CD14-positive monocyte (primary cell): ENCODE measurements around the gene RYK. TPM values are rescaled to one million over a fixed set of nuclear protein-coding genes. Genes with fewer than 3 reads are reported as not detected.

Experiments
- DNase-seq, 3 donors: peaks; one replicate each; pipeline ENCODE4 v3.0.0-alpha.2; 2011 to 2022
- H2AFZ ChIP-seq: 2 replicates; pipeline ENCODE4 v1.6.0; 2012; ENCODE audit warnings: mild to moderate bottlenecking, low read depth, low read length, inconsistent platforms; ENCODE audit not compliant: insufficient read depth, poor library complexity, severe bottlenecking
- H3K27ac ChIP-seq, 2 donors: 1 replicate in 1 of 2; 2 replicates in 1 of 2; pipeline ENCODE4 v1.5.1; 2012 to 2013; ENCODE audit warnings: low read length in 2 of 2, control low read depth in 1 of 2, inconsistent platforms in 1 of 2, low read depth in 1 of 2, mild to moderate bottlenecking in 1 of 2
- H3K27me3 ChIP-seq, 2 donors: one replicate each; pipeline versions ENCODE4 v1.6.0 to v1.6.1; 2011 to 2013; ENCODE audit warnings: low read length in 2 of 2; ENCODE audit not compliant: control insufficient read depth in 2 of 2, insufficient read depth in 2 of 2
- H3K36me3 ChIP-seq, 2 donors: replicated peaks in 1 of 2; 1 replicate in 1 of 2; 2 replicates in 1 of 2; pipeline versions ENCODE4 v1.5.1 to v1.6.1; 2012 to 2013; ENCODE audit warnings: low read length in 2 of 2, control low read depth in 1 of 2, inconsistent platforms in 1 of 2, mild to moderate bottlenecking in 1 of 2; ENCODE audit not compliant: insufficient read depth in 2 of 2, control insufficient read depth in 1 of 2
- H3K4me1 ChIP-seq, 2 donors: 1 replicate in 1 of 2; 2 replicates in 1 of 2; pipeline versions ENCODE4 v1.5.1 to v1.6.1; 2012 to 2013; ENCODE audit warnings: low read length in 2 of 2, control low read depth in 1 of 2, inconsistent platforms in 1 of 2, mild to moderate bottlenecking in 1 of 2, moderate library complexity in 1 of 2; ENCODE audit not compliant: insufficient read depth in 2 of 2, control insufficient read depth in 1 of 2
- H3K4me2 ChIP-seq: replicated peaks from 2 replicates; pipeline ENCODE3; 2012; ENCODE audit warnings: low read length, moderate library complexity, mild to moderate bottlenecking; ENCODE audit not compliant: poor library complexity, severe bottlenecking; ENCODE audit errors: extremely low read depth
- H3K4me3 ChIP-seq, 3 experiments: fragments of 200-600 bp in 1 of 3; sonication (generic) in 1 of 3; replicated peaks in 1 of 3; 1 replicate in 2 of 3; 2 replicates in 1 of 3; pipeline ENCODE4 v1.5.1; 2011 to 2013; ENCODE audit warnings: low read length in 3 of 3, mild to moderate bottlenecking in 3 of 3, control low read depth in 2 of 3, low read depth in 2 of 3, inconsistent platforms in 1 of 3, moderate library complexity in 1 of 3
- H3K79me2 ChIP-seq: 2 replicates; pipeline ENCODE4 v1.6.0; 2012; ENCODE audit warnings: mild to moderate bottlenecking, control low read depth, inconsistent platforms, low read length, moderate library complexity; ENCODE audit not compliant: insufficient read depth
- H3K9ac ChIP-seq: 2 replicates; pipeline ENCODE4 v1.6.0; 2017; ENCODE audit warnings: low read length, mild to moderate bottlenecking; ENCODE audit not compliant: insufficient read depth, poor library complexity, severe bottlenecking
- H3K9me3 ChIP-seq, 2 donors: replicated peaks in 1 of 2; 1 replicate in 1 of 2; 2 replicates in 1 of 2; pipeline versions ENCODE4 v1.5.1 to v1.6.1; 2012 to 2013; ENCODE audit warnings: low read length in 2 of 2, control low read depth in 1 of 2; ENCODE audit not compliant: control insufficient read depth in 1 of 2, insufficient read depth in 1 of 2
- H4K20me1 ChIP-seq: 2 replicates; pipeline ENCODE4 v1.6.0; 2012; ENCODE audit warnings: mild to moderate bottlenecking, low read length, control low read depth, moderate library complexity; ENCODE audit not compliant: insufficient read depth
- H3K27ac Mint-ChIP-seq, 7 donors: one replicate each; pipeline ENCODE4 v1.8.0; 2020; ENCODE audit warnings: mild to moderate bottlenecking in 7 of 7, mixed read lengths in 7 of 7, moderate library complexity in 6 of 7, inconsistent platforms in 2 of 7
- H3K27me3 Mint-ChIP-seq, 3 donors: one replicate each; pipeline ENCODE4 v1.8.0; 2021 to 2022; ENCODE audit warnings: low read depth in 3 of 3, mild to moderate bottlenecking in 3 of 3, mixed read lengths in 3 of 3, moderate library complexity in 3 of 3, inconsistent platforms in 1 of 3
- H3K36me3 Mint-ChIP-seq, 2 donors: one replicate each; pipeline ENCODE4 v1.8.0; 2020; ENCODE audit warnings: mixed read lengths in 2 of 2, inconsistent platforms in 1 of 2, mild to moderate bottlenecking in 1 of 2
- H3K4me1 Mint-ChIP-seq: one replicate; pipeline ENCODE4 v1.8.0; 2020; ENCODE audit warnings: mild to moderate bottlenecking, mixed read lengths
- H3K4me3 Mint-ChIP-seq, 2 donors: one replicate each; pipeline ENCODE4 v1.8.0; 2020; ENCODE audit warnings: mild to moderate bottlenecking in 2 of 2, mixed read lengths in 2 of 2, moderate library complexity in 1 of 2
- H3K9me3 Mint-ChIP-seq, 7 donors: one replicate each; pipeline ENCODE4 v1.8.0; 2020 to 2022; ENCODE audit warnings: mixed read lengths in 7 of 7, mild to moderate bottlenecking in 6 of 7, moderate library complexity in 6 of 7, inconsistent platforms in 2 of 7
- WGBS: methylation state at CpG from one replicate; pipeline ENCODE4 v1.1.5; 2013; ENCODE audit warnings: missing lambda C conversion rate; ENCODE audit not compliant: insufficient coverage; 5-methylcytosine and 5-hydroxymethylcytosine counted together
- intact Hi-C, 2 donors: fragments of 100-400 bp; cut with micrococcal nuclease; formaldehyde crosslinking; loops; one replicate each; pipeline versions ENCODE4 v1.15.0 to v1.15.1; 2023
- polyA plus RNA-seq, 3 donors: library from polyadenylated mRNA; depleted of rRNA in 1 of 3; unstranded in 2 of 3; stranded (reverse) in 1 of 3; fragments of 300-500 nt in 2 of 3; fragments of >200 nt in 1 of 3; fragmentation: Illumina TruSeq in 2 of 3; gene quantifications; 1 replicate in 2 of 3; 2 replicates in 1 of 3; pipeline ENCODE4 v1.2.3, GENCODE V29; 2012 to 2021
- TF ChIP-seq, protein P1 (sequence below): fragments of 200-600 bp; IDR thresholded peaks from one replicate; pipeline ENCODE4 v1.8.0; 2022; ENCODE audit warnings: antibody characterized with exemption, mild to moderate bottlenecking

RYK gene
- polyA plus RNA-seq, 3 donors, result 3.5 to 14.2 (median 5.0) TPM

DNA sequence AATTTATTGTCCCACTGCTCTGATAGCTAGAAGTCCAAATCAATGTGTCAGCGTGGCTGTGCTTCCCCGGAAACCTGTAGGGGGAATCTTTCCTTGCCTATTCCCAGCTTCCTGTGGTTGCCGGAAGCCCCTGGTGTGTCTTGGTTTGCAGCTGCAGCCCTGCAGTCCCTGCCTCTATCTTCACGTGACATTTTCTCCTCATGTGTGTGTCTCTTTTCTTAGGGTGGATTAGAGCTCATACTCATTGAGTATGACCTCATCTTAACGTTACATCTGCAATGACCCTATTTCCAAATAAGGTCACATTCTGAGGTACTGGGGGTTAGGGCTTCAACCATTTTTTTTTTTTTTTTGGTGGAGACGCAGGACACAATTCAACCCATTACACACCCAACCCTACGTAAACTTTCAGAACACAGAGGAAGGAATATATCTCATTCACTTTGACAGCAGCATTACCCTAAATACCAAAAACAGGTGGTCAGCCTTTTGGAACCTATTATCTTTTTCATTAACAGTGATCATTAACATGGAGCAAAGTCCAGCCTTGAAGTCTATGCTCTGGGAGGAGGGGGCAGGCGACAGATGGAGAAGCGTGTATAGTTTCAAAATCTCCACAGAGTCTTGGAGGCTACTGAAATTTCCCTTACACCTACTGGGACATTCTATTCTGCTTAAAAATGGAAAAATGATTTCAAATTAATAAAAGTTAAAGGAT, 88.6 kb downstream of the RYK start:
- no peak overlapping the region for H3K4me3 ChIP-seq
- DNase-seq, result no peak
- no peaks in the 10 kb centered on the region for H3K79me2 ChIP-seq
- no peaks in the 10 kb centered on the region for H4K20me1 ChIP-seq
- Mint-ChIP-seq H3K36me3 (peaks cover 56 to 59% of the 10 kb centered on the region in 2 donors), H3K27ac (no peak overlapping the region), H3K4me3 (no peak overlapping the region), H3K9me3 (peaks cover 0 to 3% (median 0%) of the 10 kb centered on the region in 7 donors), H3K27me3 (peaks cover 0 to 1% (median 0%) of the 10 kb centered on the region in 3 donors), H3K4me1 (peaks cover 2% of the 10 kb centered on the region)
- no peaks in the 10 kb centered on the region for H3K4me1 ChIP-seq
- no peak overlapping the region for H2AFZ ChIP-seq
- no peaks in the 10 kb centered on the region for H3K9me3 ChIP-seq
- TF ChIP-seq, protein P1, sequence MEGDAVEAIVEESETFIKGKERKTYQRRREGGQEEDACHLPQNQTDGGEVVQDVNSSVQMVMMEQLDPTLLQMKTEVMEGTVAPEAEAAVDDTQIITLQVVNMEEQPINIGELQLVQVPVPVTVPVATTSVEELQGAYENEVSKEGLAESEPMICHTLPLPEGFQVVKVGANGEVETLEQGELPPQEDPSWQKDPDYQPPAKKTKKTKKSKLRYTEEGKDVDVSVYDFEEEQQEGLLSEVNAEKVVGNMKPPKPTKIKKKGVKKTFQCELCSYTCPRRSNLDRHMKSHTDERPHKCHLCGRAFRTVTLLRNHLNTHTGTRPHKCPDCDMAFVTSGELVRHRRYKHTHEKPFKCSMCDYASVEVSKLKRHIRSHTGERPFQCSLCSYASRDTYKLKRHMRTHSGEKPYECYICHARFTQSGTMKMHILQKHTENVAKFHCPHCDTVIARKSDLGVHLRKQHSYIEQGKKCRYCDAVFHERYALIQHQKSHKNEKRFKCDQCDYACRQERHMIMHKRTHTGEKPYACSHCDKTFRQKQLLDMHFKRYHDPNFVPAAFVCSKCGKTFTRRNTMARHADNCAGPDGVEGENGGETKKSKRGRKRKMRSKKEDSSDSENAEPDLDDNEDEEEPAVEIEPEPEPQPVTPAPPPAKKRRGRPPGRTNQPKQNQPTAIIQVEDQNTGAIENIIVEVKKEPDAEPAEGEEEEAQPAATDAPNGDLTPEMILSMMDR, result no peak
- no peak overlapping the region for H3K9ac ChIP-seq
- WGBS, result 92% methylated on average over 4 of the region's 9 CpGs
- no peaks in the 10 kb centered on the region for H3K27me3 ChIP-seq
- H3K4me2 ChIP-seq, result no peak overlapping the region
- H3K27ac ChIP-seq, result no peak overlapping the region
- peaks cover 33 to 47% of the 10 kb centered on the region in 2 donors for H3K36me3 ChIP-seq
- intact Hi-C loops, result no loop called here

DNA sequence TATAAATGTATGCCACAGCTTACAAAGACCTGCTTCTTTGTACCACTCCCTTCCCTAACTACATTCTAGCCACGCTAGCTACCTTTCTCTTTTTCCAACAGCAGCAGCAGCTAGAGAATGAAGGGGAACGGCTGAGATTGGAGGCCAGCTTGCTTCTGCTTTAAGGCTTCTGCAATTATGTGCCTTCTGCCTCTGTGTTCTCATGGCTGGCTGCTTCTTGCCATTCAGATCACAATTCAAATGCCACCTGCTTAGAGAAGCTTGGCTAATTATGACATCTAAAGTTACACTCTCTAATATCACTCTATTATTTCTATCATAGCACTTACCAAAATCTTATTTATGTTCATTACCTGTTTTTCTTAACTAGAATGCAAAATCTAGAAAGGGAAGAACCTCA, 95.2 kb downstream of the RYK start:
- Mint-ChIP-seq H3K9me3 (peaks cover 0 to 3% (median 0%) of the 10 kb centered on the region in 7 donors), H3K27ac (no peak overlapping the region), H3K4me3 (no peak overlapping the region), H3K27me3 (no peaks in the 10 kb centered on the region), H3K36me3 (peaks cover 62 to 66% of the 10 kb centered on the region in 2 donors), H3K4me1 (no peaks in the 10 kb centered on the region)
- Histone ChIP-seq H3K27me3 (no peaks in the 10 kb centered on the region), H4K20me1 (no peaks in the 10 kb centered on the region), H3K36me3 (peaks cover 42 to 68% of the 10 kb centered on the region in 2 donors), H3K4me1 (no peaks in the 10 kb centered on the region), H3K9ac (no peak overlapping the region), H3K9me3 (no peaks in the 10 kb centered on the region), H2AFZ (no peak overlapping the region), H3K4me2 (no peak overlapping the region), H3K79me2 (no peaks in the 10 kb centered on the region), H3K27ac (no peak overlapping the region), H3K4me3 (no peak overlapping the region)
- WGBS, result 75% methylated on average over 2 of the region's 2 CpGs
- TF ChIP-seq, protein P1, result no peak
- intact Hi-C loops, result no loop called here
- DNase-seq, result no peak
